Measurements from ENCODE around the gene MYEF2.

- TF ChIP-seq ZFP30 (CRISPR knock-in tag; IDR thresholded peaks at IDR 0.05) (no peak), ZFP3 (CRISPR knock-in tag; IDR thresholded peaks at IDR 0.05) (peak; percentile 73; the same call in 1 of the 2 replicates)
These were observed 13.0 kb upstream of the MYEF2 start for GRCh38 chr15:48190932-48191573.

Measured in SK-N-SH treated with all-trans-retinoic acid at 6 μM for 48 hours (cell line).